ENCODE data around the gene CTSH. TPM values are rescaled to one million over a fixed set of nuclear protein-coding genes. Genes with fewer than 3 reads are reported as not detected.

CTSH gene
- total and polyA plus RNA-seq, 2 of the 13 experiments (the other 11 are each of a cell fraction or from before 2014, with no cell fraction given), result 265 to 653 TPM

GRCh38 chr15:78985859-78986475 lies 41.1 kb upstream of the CTSH start (continued):
- TF ChIP-seq, protein P1, sequence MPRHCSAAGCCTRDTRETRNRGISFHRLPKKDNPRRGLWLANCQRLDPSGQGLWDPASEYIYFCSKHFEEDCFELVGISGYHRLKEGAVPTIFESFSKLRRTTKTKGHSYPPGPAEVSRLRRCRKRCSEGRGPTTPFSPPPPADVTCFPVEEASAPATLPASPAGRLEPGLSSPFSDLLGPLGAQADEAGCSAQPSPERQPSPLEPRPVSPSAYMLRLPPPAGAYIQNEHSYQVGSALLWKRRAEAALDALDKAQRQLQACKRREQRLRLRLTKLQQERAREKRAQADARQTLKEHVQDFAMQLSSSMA (CRISPR knock-in tag; IDR thresholded peaks at IDR 0.05), result no peak
- TF ChIP-seq YEATS2 (CRISPR knock-in tag; IDR thresholded peaks at IDR 0.05; ENCODE audit: borderline replicate concordance), result no peak
- TF ChIP-seq ZNF180 (CRISPR knock-in tag; IDR thresholded peaks at IDR 0.05; ENCODE audit: borderline replicate concordance, low read depth), result no peak
- TF ChIP-seq ZNF383 (CRISPR knock-in tag; IDR thresholded peaks at IDR 0.05; ENCODE audit: borderline replicate concordance), result no peak
- TF ChIP-seq ZNF367 (CRISPR knock-in tag; IDR thresholded peaks at IDR 0.05; ENCODE audit: borderline replicate concordance), result no peak
- no peak for TF ChIP-seq NONO (IDR thresholded peaks at IDR 0.05)
- TF ChIP-seq NONO (CRISPR knock-in tag; conservative IDR thresholded peaks at IDR 0.05), result no peak
- TF ChIP-seq ZNF691 (CRISPR knock-in tag; IDR thresholded peaks at IDR 0.05; ENCODE audit: borderline replicate concordance, low read depth), result no peak
- TF ChIP-seq NR2F2 (IDR thresholded peaks at IDR 0.05; ENCODE audit: borderline replicate concordance, low read depth), result no peak
- TF ChIP-seq ZNF562 (CRISPR knock-in tag; IDR thresholded peaks at IDR 0.05; ENCODE audit: borderline replicate concordance), result no peak
- TF ChIP-seq SOX13 (IDR thresholded peaks at IDR 0.05), result no peak
- TF ChIP-seq SOX13 (CRISPR knock-in tag; conservative IDR thresholded peaks at IDR 0.05 in 1 of 2, IDR thresholded peaks at IDR 0.05 in 1 of 2), result no peak
- TF ChIP-seq ZNF841 (CRISPR knock-in tag; IDR thresholded peaks at IDR 0.05; ENCODE audit: borderline replicate concordance), result no peak
- no peak for TF ChIP-seq NFE2 (CRISPR knock-in tag; IDR thresholded peaks at IDR 0.05)
- TF ChIP-seq, protein P2, sequence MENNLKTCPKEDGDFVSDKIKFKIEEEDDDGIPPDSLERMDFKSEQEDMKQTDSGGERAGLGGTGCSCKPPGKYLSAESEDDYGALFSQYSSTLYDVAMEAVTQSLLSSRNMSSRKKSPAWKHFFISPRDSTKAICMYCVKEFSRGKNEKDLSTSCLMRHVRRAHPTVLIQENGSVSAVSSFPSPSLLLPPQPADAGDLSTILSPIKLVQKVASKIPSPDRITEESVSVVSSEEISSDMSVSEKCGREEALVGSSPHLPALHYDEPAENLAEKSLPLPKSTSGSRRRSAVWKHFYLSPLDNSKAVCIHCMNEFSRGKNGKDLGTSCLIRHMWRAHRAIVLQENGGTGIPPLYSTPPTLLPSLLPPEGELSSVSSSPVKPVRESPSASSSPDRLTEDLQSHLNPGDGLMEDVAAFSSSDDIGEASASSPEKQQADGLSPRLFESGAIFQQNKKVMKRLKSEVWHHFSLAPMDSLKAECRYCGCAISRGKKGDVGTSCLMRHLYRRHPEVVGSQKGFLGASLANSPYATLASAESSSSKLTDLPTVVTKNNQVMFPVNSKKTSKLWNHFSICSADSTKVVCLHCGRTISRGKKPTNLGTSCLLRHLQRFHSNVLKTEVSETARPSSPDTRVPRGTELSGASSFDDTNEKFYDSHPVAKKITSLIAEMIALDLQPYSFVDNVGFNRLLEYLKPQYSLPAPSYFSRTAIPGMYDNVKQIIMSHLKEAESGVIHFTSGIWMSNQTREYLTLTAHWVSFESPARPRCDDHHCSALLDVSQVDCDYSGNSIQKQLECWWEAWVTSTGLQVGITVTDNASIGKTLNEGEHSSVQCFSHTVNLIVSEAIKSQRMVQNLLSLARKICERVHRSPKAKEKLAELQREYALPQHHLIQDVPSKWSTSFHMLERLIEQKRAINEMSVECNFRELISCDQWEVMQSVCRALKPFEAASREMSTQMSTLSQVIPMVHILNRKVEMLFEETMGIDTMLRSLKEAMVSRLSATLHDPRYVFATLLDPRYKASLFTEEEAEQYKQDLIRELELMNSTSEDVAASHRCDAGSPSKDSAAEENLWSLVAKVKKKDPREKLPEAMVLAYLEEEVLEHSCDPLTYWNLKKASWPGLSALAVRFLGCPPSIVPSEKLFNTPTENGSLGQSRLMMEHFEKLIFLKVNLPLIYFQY (CRISPR knock-in tag; IDR thresholded peaks at IDR 0.05; ENCODE audit: borderline replicate concordance), result no peak
- peak; percentile 13; the same call in 1 of the 2 replicates for TF ChIP-seq SOX5 (CRISPR knock-in tag; IDR thresholded peaks at IDR 0.05; ENCODE audit: borderline replicate concordance)
- TF ChIP-seq HNF4A (CRISPR knock-in tag; IDR thresholded peaks at IDR 0.05), result peak; percentile 35
- TF ChIP-seq ZBTB7B (CRISPR knock-in tag; IDR thresholded peaks at IDR 0.05), result no peak
- peak; percentile 48; the same call in 1 of the 2 replicates for TF ChIP-seq PAXIP1 (CRISPR knock-in tag; conservative IDR thresholded peaks at IDR 0.05)
- TF ChIP-seq ZNF615 (CRISPR knock-in tag; IDR thresholded peaks at IDR 0.05; ENCODE audit: borderline replicate concordance), result no peak
- TF ChIP-seq TBX2 (CRISPR knock-in tag; IDR thresholded peaks at IDR 0.05; ENCODE audit: borderline replicate concordance), result 0 out of 2 replicates have a peak, but pooled peaks have one; percentile 22
